Cardiac septum (tissue), 1 donor: ENCODE measurements around the gene RNF227. TPM values are rescaled to one million over a fixed set of nuclear protein-coding genes. Genes with fewer than 3 reads are reported as not detected.
"Not testable (repeated sequence)": the region's sequence is repeated elsewhere in the genome, so short reads cannot be mapped to it uniquely, and the experiment has no call there.

Source experiments
- DNase-seq: peaks from one replicate; pipeline ENCODE4 v3.0.0-alpha.2; 2020; ENCODE audit warnings: low spot score
- intact Hi-C: fragments of 100-400 bp; cut with DNase I; formaldehyde crosslinking; loops from one replicate; pipeline ENCODE4 v1.14.0; 2022
- total RNA-seq: library from RNA; stranded (reverse); fragmentation: NEBNext Ultra II Directional; extraction: Animal tissue kit (Norgen Biotek cat#: 25700); gene quantifications from one replicate; pipeline ENCODE4 v1.2.1, GENCODE V29; 2021
- donor health status: DM: no; HTN: no; CAD: no.

Gene RNF227
- total RNA-seq, 1 donor from 2014 or later, result 1.00 TPM

DNA sequence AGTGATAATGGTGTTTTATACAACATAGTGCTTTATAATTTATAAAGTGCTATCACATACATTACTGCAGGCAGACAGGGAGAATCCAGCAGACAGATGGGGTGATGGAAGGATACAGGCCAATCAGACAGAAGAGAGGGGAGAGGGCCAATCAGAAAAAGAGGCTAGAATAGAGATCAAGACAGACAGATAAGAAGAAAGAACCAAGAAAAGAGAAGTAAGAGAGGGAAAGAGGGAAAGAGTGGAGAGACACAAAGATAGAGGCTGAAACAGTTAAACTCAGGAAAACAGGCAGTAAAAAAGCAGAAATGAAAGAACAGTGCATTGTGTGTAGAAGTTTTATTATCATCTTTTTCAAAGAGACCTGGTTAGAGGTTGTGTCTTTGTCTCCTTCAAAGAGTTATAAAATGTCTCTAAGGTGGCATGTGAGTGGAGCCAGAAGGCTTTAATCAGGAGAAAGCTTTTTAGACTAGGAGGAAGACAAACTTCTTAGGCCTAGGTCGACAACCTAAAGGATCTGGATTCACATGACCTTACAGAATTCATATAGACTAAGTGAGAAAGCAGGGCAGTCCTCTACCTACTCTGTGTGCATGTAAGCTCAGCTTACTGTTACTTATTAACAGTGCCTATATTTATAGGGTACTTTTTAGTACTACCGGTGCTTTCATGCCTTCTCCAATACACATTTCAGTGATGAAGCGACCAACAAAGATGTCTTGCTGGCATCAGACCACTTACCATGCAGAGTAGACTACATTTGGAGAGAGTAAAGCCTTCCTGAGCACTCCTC lies 35.8 kb downstream of the RNF227 start:
- intact Hi-C loops, result no loop called here
- DNase-seq, result no peak

GRCh38 chr17:7878234-7878633 lies 37.9 kb downstream of the RNF227 start:
- intact Hi-C loops, result no loop called here

DNA sequence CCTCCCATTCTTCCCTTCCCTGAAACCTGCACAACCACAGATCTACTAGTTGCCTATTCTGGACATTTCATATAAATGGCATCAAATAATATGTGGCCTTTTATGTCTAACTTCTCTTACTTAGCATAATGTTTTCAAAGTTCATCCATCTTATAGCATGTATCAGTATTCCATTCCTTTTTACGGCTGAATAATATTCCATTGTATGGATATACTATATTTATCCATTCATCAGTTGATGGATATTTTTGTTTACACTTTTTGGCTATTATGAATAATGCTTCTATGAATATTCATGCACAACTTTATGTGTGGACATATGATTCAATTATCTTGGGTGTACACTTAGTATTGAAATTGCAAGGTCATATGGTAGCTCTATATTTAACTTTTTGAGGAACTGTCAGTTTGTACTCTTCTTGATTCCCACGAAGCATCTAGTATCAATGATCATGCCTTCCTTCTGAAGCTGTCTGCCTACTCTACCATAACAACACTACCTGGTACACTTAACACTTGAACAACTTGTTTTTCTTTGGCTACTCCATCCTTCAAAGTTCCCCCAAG lies 40.2 kb downstream of the RNF227 start:
- no peak for DNase-seq
- intact Hi-C loops, result no loop called here

More at GRCh38 chr17:7878234-7878633, 37.9 kb downstream of the RNF227 start:
- DNase-seq, result no peak

- DNase-seq, result no peak
- intact Hi-C loops, result no loop called here
These were observed 43.0 kb downstream of the RNF227 start for GRCh38 chr17:7873051-7873450.

- intact Hi-C loops, result no loop called here
- DNase-seq, result no peak
These were observed 48.2 kb downstream of the RNF227 start for GRCh38 chr17:7867881-7868329.

DNA sequence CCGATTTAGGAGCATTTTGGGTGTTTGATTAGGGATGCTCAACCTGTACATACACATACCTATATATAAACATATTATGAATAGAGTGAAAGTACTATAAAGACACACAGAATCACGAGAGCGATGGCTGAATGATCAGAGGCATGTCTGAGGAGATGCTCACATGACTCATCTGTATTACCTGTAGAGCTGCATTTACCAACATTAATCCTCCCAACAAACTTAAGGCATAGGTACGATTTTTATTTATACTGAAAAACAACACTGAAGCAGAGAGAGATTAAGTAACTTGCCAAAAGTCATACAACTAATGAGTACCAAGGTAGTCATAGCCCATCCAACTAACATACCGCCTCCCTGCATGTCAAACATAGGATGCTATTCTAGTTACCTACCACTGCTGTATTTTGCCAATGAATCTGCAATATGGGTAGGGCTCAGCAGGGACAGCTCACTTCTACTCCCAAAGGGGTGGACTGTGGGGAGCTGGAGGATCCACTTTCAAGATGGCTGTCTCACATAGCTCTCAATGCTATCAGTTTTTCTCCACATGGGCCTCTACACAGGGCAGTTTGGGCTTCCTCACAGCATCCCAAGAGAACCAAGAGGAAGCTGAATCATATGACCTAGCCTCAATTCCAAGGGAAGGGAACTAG lies 51.0 kb downstream of the RNF227 start:
- intact Hi-C loops, result no loop called here
- no peak for DNase-seq

DNA sequence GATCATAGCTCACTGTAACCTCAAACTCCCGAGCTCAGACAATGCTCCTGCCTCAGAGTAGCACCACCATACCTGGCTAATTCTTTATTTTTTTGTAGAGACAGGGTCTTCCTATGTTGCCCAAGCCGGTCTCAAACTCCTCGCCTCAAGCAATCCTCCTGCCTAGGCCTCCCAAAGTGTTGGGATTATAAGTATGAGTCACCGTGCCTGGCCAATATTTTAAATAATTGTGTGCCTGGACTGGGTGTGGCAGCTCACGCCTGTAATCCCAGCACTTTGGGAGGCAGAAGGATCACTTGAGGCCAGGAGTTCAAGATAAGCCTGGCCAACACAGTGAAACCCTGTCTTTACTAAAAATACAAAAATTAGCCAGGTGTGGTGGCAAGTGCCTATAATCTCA lies 51.7 kb downstream of the RNF227 start:
- DNase-seq, intact Hi-C loops: not testable (repeated sequence)

Other genes starting within 250 kb of the RNF227 start
- gene TP53, start 228.8 kb downstream of the RNF227 start, total RNA-seq, result 17.5 TPM
- 3.2 TPM for gene WRAP53, start 227.8 kb downstream of the RNF227 start, total RNA-seq
- 0.78 TPM for gene EFNB3, start 211.1 kb downstream of the RNF227 start, total RNA-seq
- 0.16 TPM for gene DNAH2, start 198.5 kb downstream of the RNF227 start, total RNA-seq
- 22.1 TPM for gene KDM6B, start 82.1 kb downstream of the RNF227 start, total RNA-seq
- gene TMEM88, start 61.2 kb downstream of the RNF227 start, total RNA-seq, result 14.7 TPM
- gene NAA38, start 58.7 kb downstream of the RNF227 start, total RNA-seq, result 68.8 TPM
- gene CYB5D1, start 58.3 kb downstream of the RNF227 start, total RNA-seq, result 12.2 TPM
- gene CHD3, start 27.5 kb downstream of the RNF227 start, total RNA-seq, result 14.2 TPM
- 0.43 TPM for gene KCNAB3, start 13.6 kb upstream of the RNF227 start, total RNA-seq
- gene TRAPPC1, start 15.7 kb upstream of the RNF227 start, total RNA-seq, result 114 TPM
- gene CNTROB, start 15.9 kb upstream of the RNF227 start, total RNA-seq, result 12.0 TPM
- not detected for gene GUCY2D, start 86.3 kb upstream of the RNF227 start, total RNA-seq
- not detected for gene ALOX15B, start 122.8 kb upstream of the RNF227 start, total RNA-seq
- gene ALOX12B, start 171.4 kb upstream of the RNF227 start, total RNA-seq, result not detected
- gene ALOXE3, start 202.2 kb upstream of the RNF227 start, total RNA-seq, result not detected
- 0.65 TPM for gene HES7, start 207.8 kb upstream of the RNF227 start, total RNA-seq
- gene PER1, start 236.1 kb upstream of the RNF227 start, total RNA-seq, result 47.8 TPM
- gene VAMP2, start 246.7 kb upstream of the RNF227 start, total RNA-seq, result 63.9 TPM